GM23338 (cell line): ENCODE data around the gene RNASET2. TPM values are rescaled to one million over a fixed set of nuclear protein-coding genes. Genes with fewer than 3 reads are reported as not detected.

Experiments used
- ATAC-seq: fragments of 200-7000 bp; cut with Tn5 transposase; 3 replicates; pipeline ENCODE4 v1.9.1; 2020
- DNase-seq: peaks from one replicate; pipeline ENCODE4 v3.0.0-alpha.2; 2015; ENCODE audit warnings: low spot score
- H2AFZ ChIP-seq: fragments of 200-600 bp; sonication (generic); 2 replicates; pipeline ENCODE4 v1.8.0; 2016; ENCODE audit warnings: antibody characterized with exemption, mild to moderate bottlenecking, moderate library complexity
- H3F3A ChIP-seq: fragments of 200-600 bp; sonication (generic); replicated peaks from 2 replicates; pipeline ENCODE4 v1.8.0; 2017; ENCODE audit warnings: antibody characterized with exemption, mixed run types, low read depth
- H3K27ac ChIP-seq: fragments of 200-600 bp; sonication (generic); 2 replicates; pipeline ENCODE4 v1.6.1; 2016; ENCODE audit warnings: low read depth
- H3K27me3 ChIP-seq: fragments of 200-600 bp; sonication (generic); 2 replicates; pipeline ENCODE4 v1.8.0; 2016; ENCODE audit warnings: mild to moderate bottlenecking, mixed run types, moderate library complexity; ENCODE audit not compliant: insufficient read depth
- H3K36me3 ChIP-seq: fragments of 200-600 bp; sonication (generic); 2 replicates; pipeline ENCODE4 v1.8.0; 2016; ENCODE audit warnings: mild to moderate bottlenecking; ENCODE audit not compliant: insufficient read depth
- H3K4me1 ChIP-seq: fragments of 200-600 bp; sonication (generic); 2 replicates; pipeline ENCODE4 v1.8.0; 2016; ENCODE audit warnings: mild to moderate bottlenecking, moderate library complexity; ENCODE audit not compliant: insufficient read depth
- H3K4me2 ChIP-seq: fragments of 200-600 bp; sonication (generic); 2 replicates; pipeline ENCODE4 v1.7.1; 2017; ENCODE audit warnings: mixed run types
- H3K4me3 ChIP-seq: fragments of 200-600 bp; sonication (generic); 2 replicates; pipeline ENCODE4 v1.6.1; 2016; ENCODE audit warnings: mixed run types
- H3K79me2 ChIP-seq: fragments of 200-600 bp; sonication (generic); replicated peaks from 2 replicates; pipeline ENCODE4 v1.8.0; 2017; ENCODE audit warnings: mild to moderate bottlenecking; ENCODE audit not compliant: insufficient read depth
- H3K9me2 ChIP-seq: fragments of 200-600 bp; sonication (generic); 2 replicates; pipeline ENCODE4 v1.8.0; 2017; ENCODE audit not compliant: insufficient read depth
- H4K20me1 ChIP-seq: fragments of 200-600 bp; sonication (generic); replicated peaks from 2 replicates; pipeline ENCODE4 v1.8.0; 2017; ENCODE audit warnings: mild to moderate bottlenecking; ENCODE audit not compliant: insufficient read depth
- H3K27ac Mint-ChIP-seq: 2 replicates; pipeline ENCODE4 v1.8.0; 2020; ENCODE audit warnings: inconsistent platforms, mild to moderate bottlenecking, moderate library complexity, mixed read lengths
- H3K27me3 Mint-ChIP-seq: 3 replicates; pipeline ENCODE4 v1.8.0; 2022; ENCODE audit warnings: low read depth, mild to moderate bottlenecking, moderate library complexity, mixed read lengths, inconsistent platforms; ENCODE audit not compliant: insufficient read depth, poor library complexity
- H3K36me3 Mint-ChIP-seq: 3 replicates; pipeline ENCODE4 v1.8.0; 2021; ENCODE audit warnings: low read depth, mild to moderate bottlenecking, inconsistent platforms, moderate library complexity, mixed read lengths
- H3K4me1 Mint-ChIP-seq: 3 replicates; pipeline ENCODE4 v1.8.0; 2020; ENCODE audit warnings: mild to moderate bottlenecking, inconsistent platforms, mixed read lengths
- H3K4me3 Mint-ChIP-seq: 3 replicates; pipeline ENCODE4 v1.8.0; 2021; ENCODE audit warnings: moderate library complexity, mild to moderate bottlenecking, inconsistent platforms, mixed read lengths
- H3K9me3 Mint-ChIP-seq: 3 replicates; pipeline ENCODE4 v1.8.0; 2020; ENCODE audit warnings: moderate library complexity, mild to moderate bottlenecking, inconsistent platforms, mixed read lengths
- EZH2 ChIP-seq: fragments of 200-600 bp; sonication (generic); IDR thresholded peaks from one replicate; pipeline ENCODE4 v1.8.0; 2017; ENCODE audit warnings: antibody characterized with exemption, mild to moderate bottlenecking, low read depth; ENCODE audit not compliant: unreplicated experiment
- JUNB ChIP-seq: IDR thresholded peaks from one replicate; pipeline ENCODE4 v1.6.1; 2016; ENCODE audit warnings: antibody characterized with exemption; ENCODE audit not compliant: unreplicated experiment
- ZNF462 ChIP-seq: fragments of 250-450 bp; sonication (Bioruptor Pico); IDR thresholded peaks from 2 replicates; pipeline ENCODE4 v1.5.0; 2020; ENCODE audit warnings: mild to moderate bottlenecking, moderate library complexity
- polyA plus RNA-seq: library from polyadenylated mRNA; unstranded; fragments of >200 nt; fragmentation: Nextera tagmentation; extraction: Ambion mirVana; gene quantifications from 2 replicates; pipeline ENCODE4 v1.2.1, GENCODE V29; 2016
- total RNA-seq: library from RNA; depleted of rRNA; stranded (reverse); fragments of >200 nt; shearing (Covaris generic); gene quantifications from 2 replicates; pipeline ENCODE4 v1.2.3, GENCODE V29; 2014

Gene RNASET2
- total and polyA plus RNA-seq, 2 experiments from 2014 or later: 40.5 to 62.8 TPM

- Histone ChIP-seq H4K20me1 (no peaks in the 10 kb centered on the region; the same call in 1 of the 2 replicates), H3K79me2 (peaks cover 6% of the 10 kb centered on the region; the same call in 1 of the 2 replicates), H3K36me3 (no peaks in the 10 kb centered on the region), H3K4me2 (peak overlapping the region; percentile 94), H3K27ac (no peak overlapping the region), H3K27me3 (peaks cover 4% of the 10 kb centered on the region; the same call in 1 of the 2 replicates), H3K4me1 (peaks cover 13% of the 10 kb centered on the region), H2AFZ (peak overlapping the region; percentile 95), H3F3A (no peaks in the 10 kb centered on the region), H3K9me2 (no peaks in the 10 kb centered on the region), H3K4me3 (peak overlapping the region; percentile 89)
- ATAC-seq (no peak), DNase-seq (peak; percentile 44)
- peaks cover 25% of the 10 kb centered on the region for H3K36me3 Mint-ChIP-seq
- TF ChIP-seq ZNF462 (CRISPR knock-in tag) (no peak), JUNB (no peak), EZH2 (no peak)
- peaks cover 8% of the 10 kb centered on the region for H3K27me3 Mint-ChIP-seq
- peaks cover 27% of the 10 kb centered on the region for H3K4me1 Mint-ChIP-seq
- H3K4me3 Mint-ChIP-seq: peak overlapping the region; percentile 77
- H3K9me3 Mint-ChIP-seq: peaks cover 11% of the 10 kb centered on the region
- H3K27ac Mint-ChIP-seq: no peak overlapping the region; the same call in 1 of the 2 replicates
These were observed 1.1 kb downstream of the RNASET2 start for GRCh38 chr6:166955121-166955864.

- no peak overlapping the region for H3K4me3 ChIP-seq
- Mint-ChIP-seq H3K9me3 (peaks cover 18% of the 10 kb centered on the region), H3K4me1 (peaks cover 28% of the 10 kb centered on the region), H3K4me3 (no peak overlapping the region; the same call in 2 of the 3 replicates), H3K27me3 (peaks cover 8% of the 10 kb centered on the region), H3K36me3 (peaks cover 34% of the 10 kb centered on the region), H3K27ac (no peak overlapping the region)
- ATAC-seq (no peak), DNase-seq (no peak)
- H3K27me3 ChIP-seq: peaks cover 4% of the 10 kb centered on the region; the same call in 1 of the 2 replicates
- no peak overlapping the region for H3K4me2 ChIP-seq
- no peaks in the 10 kb centered on the region for H3K9me2 ChIP-seq
- peaks cover 22% of the 10 kb centered on the region for H3K4me1 ChIP-seq
- H2AFZ ChIP-seq: no peak overlapping the region
- no peaks in the 10 kb centered on the region; the same call in 1 of the 2 replicates for H4K20me1 ChIP-seq
- H3F3A ChIP-seq: no peaks in the 10 kb centered on the region
- H3K79me2 ChIP-seq: peaks cover 6% of the 10 kb centered on the region; the same call in 1 of the 2 replicates
- no peak overlapping the region for H3K27ac ChIP-seq
- no peaks in the 10 kb centered on the region for H3K36me3 ChIP-seq
- no peak for TF ChIP-seq ZNF462 (CRISPR knock-in tag)
These were observed 2.1 kb downstream of the RNASET2 start for GRCh38 chr6:166954118-166954713.
